SKM-1 treated with dmso at 0.1 percent for 144 hours (cell line): ENCODE data around the gene LINS1.

Experiments used
- DNase-seq: peaks from one replicate; lab custom pipeline; 2025; ENCODE audit not compliant: unreplicated experiment; lab: John Stamatoyannopoulos, UW

The LINS1 gene

GRCh38 chr15:100602064-100602822, at the start of gene LINS1, which contains the start of gene ASB7:
LINS1 (minus strand) TSS chr15:100602184; CDS start chr15:100580842, 21,342 bp downstream.
ASB7 (plus strand) TSS chr15:100602589; CDS start chr15:100612217, 9,628 bp downstream.
- peak; percentile 99 for DNase-seq

GRCh38 chr15:100651253-100651652, 49.3 kb upstream of the LINS1 start:
- DNase-seq: no peak

- no peak for DNase-seq
Measured at GRCh38 chr15:100650685-100651084, 48.7 kb upstream of the LINS1 start.

GRCh38 chr15:100648951-100649350, 47.0 kb upstream of the LINS1 start:
- DNase-seq: no peak

- no peak for DNase-seq
Measured at GRCh38 chr15:100645671-100646070, 43.7 kb upstream of the LINS1 start.

GRCh38 chr15:100642950-100643338, 41.0 kb upstream of the LINS1 start:
- no peak for DNase-seq

- no peak for DNase-seq
Measured at GRCh38 chr15:100642213-100642949, 40.4 kb upstream of the LINS1 start.

GRCh38 chr15:100638177-100638730, 36.3 kb upstream of the LINS1 start:
- DNase-seq: no peak

GRCh38 chr15:100635406-100636071, 33.6 kb upstream of the LINS1 start:
- DNase-seq: no peak

GRCh38 chr15:100633763-100634075, 31.7 kb upstream of the LINS1 start:
- DNase-seq: no peak

GRCh38 chr15:100631831-100632230, 29.8 kb upstream of the LINS1 start:
- DNase-seq: no peak

GRCh38 chr15:100628746-100629145, 26.8 kb upstream of the LINS1 start:
- DNase-seq: no peak

GRCh38 chr15:100627789-100628395, 25.9 kb upstream of the LINS1 start:
- DNase-seq: peak; percentile 29

GRCh38 chr15:100623301-100623700, 21.3 kb upstream of the LINS1 start:
- no peak for DNase-seq

GRCh38 chr15:100616700-100617099, 14.7 kb upstream of the LINS1 start:
- no peak for DNase-seq

- no peak for DNase-seq
Measured at GRCh38 chr15:100615801-100616200, 13.8 kb upstream of the LINS1 start.

- DNase-seq: no peak
Measured at GRCh38 chr15:100614918-100615317, 12.9 kb upstream of the LINS1 start.

- no peak for DNase-seq
Measured at GRCh38 chr15:100614336-100614735, 12.4 kb upstream of the LINS1 start.

GRCh38 chr15:100613208-100613607, 11.2 kb upstream of the LINS1 start:
- DNase-seq: no peak

- peak; percentile 68 for DNase-seq
Measured at GRCh38 chr15:100612539-100612938, 10.6 kb upstream of the LINS1 start.

GRCh38 chr15:100602823-100603393, 924 bp upstream of the LINS1 start:
- peak; percentile 23 for DNase-seq
